Stimulated activated CD4-positive, alpha-beta T cell treated with anti-CD3 and anti-CD28 coated beads, Interleukin-2, amount 100 ng/mL, for 24 hours (primary cell): Measurements from ENCODE around the gene THAP8.
"Not testable (repeated sequence)": the region's sequence is repeated elsewhere in the genome, so short reads cannot be mapped to it uniquely, and the experiment has no call there.

Experiments
- DNase-seq, 2 donors: peaks; one replicate each; pipeline ENCODE4 v3.0.0-alpha.2; 2020

The THAP8 gene

GRCh38 chr19:36054119-36054732 is at the start of gene THAP8:
Gene THAP8, minus strand, starts transcription at chr19:36054285. Its CDS starts 68 bp downstream, at chr19:36054217.
- DNase-seq: peak; percentile 99 to 100

- DNase-seq: no peak
Measured at GRCh38 chr19:36103040-36103626, 49.0 kb upstream of the THAP8 start.

GRCh38 chr19:36101550-36102327 is 47.7 kb upstream of the THAP8 start:
- no peak for DNase-seq

- DNase-seq: no peak
Measured at GRCh38 chr19:36100476-36100875, 46.4 kb upstream of the THAP8 start.

- no peak for DNase-seq
Measured at GRCh38 chr19:36099166-36099785, 45.2 kb upstream of the THAP8 start.

- DNase-seq: no peak
Measured at GRCh38 chr19:36097036-36097435, 43.0 kb upstream of the THAP8 start.

GRCh38 chr19:36093687-36094086 is 39.6 kb upstream of the THAP8 start:
- DNase-seq: no peak

- DNase-seq: peak in 1 of 2 donors; percentile 36
Measured at GRCh38 chr19:36093146-36093662, 39.1 kb upstream of the THAP8 start.

- no peak for DNase-seq
Measured at GRCh38 chr19:36092566-36092965, 38.5 kb upstream of the THAP8 start.

- DNase-seq: no peak
Measured at GRCh38 chr19:36090910-36091695, 37.0 kb upstream of the THAP8 start.

GRCh38 chr19:36089847-36090246 is 35.8 kb upstream of the THAP8 start:
- DNase-seq: no peak

GRCh38 chr19:36086326-36086725 is 32.2 kb upstream of the THAP8 start:
- DNase-seq: no peak

- DNase-seq: no peak
Measured at GRCh38 chr19:36084231-36085009, 30.3 kb upstream of the THAP8 start.

- DNase-seq: no peak
Measured at GRCh38 chr19:36082916-36083315, 28.8 kb upstream of the THAP8 start.

GRCh38 chr19:36081894-36082293 is 27.8 kb upstream of the THAP8 start:
- no peak for DNase-seq

- DNase-seq: no peak
Measured at GRCh38 chr19:36081385-36081784, 27.3 kb upstream of the THAP8 start.

GRCh38 chr19:36079389-36079945 is 25.4 kb upstream of the THAP8 start:
- DNase-seq: no peak

- DNase-seq: no peak
Measured at GRCh38 chr19:36073121-36073876, 19.2 kb upstream of the THAP8 start.

- DNase-seq: no peak
Measured at GRCh38 chr19:36072081-36072480, 18.0 kb upstream of the THAP8 start.

GRCh38 chr19:36068810-36069499 is 14.9 kb upstream of the THAP8 start:
- DNase-seq: not testable (repeated sequence)
